Measurements from ENCODE around the gene ISLR. TPM values are rescaled to one million over a fixed set of nuclear protein-coding genes. Genes with fewer than 3 reads are reported as not detected.

The ISLR gene
- total and polyA plus RNA-seq, 2 experiments from 2014 or later = 125 to 127 TPM

- Histone ChIP-seq H3K79me2 (ENCODE audit: insufficient read depth) (no peaks in the 10 kb centered on the region), H3K4me3 (no peak overlapping the region), H3K27ac (no peak overlapping the region), H3K27me3 (replicated peaks; ENCODE audit: insufficient read depth) (no peaks in the 10 kb centered on the region), H3F3A (ENCODE audit: insufficient read depth) (peaks cover 7% of the 10 kb centered on the region; the same call in 1 of the 2 replicates), H3K9ac (no peak overlapping the region), H3K36me3 (ENCODE audit: low read depth) (no peaks in the 10 kb centered on the region), H2AFZ (no peak overlapping the region), H3K9me3 (ENCODE audit: low read depth) (no peaks in the 10 kb centered on the region), H3K9me2 (ENCODE audit: insufficient read depth) (no peaks in the 10 kb centered on the region), H4K20me1 (ENCODE audit: insufficient read depth) (no peaks in the 10 kb centered on the region), H3K4me2 (ENCODE audit: unreplicated experiment) (peak overlapping the region; percentile 9), H3K4me1 (ENCODE audit: insufficient read depth) (peaks cover 26% of the 10 kb centered on the region)
- TF ChIP-seq EZH2phosphoT487 (IDR thresholded peaks at IDR 0.05; ENCODE audit: insufficient read depth, low read depth) (no peak), EZH2 (IDR thresholded peaks at IDR 0.05; ENCODE audit: insufficient read depth, poor library complexity, severe bottlenecking) (no peak)
- WGBS, 2 experiments (ENCODE audit: low coverage in 1 of 2, low lambda C conversion rate in 2 of 2, missing lambda C conversion rate in 2 of 2) = 70 to 75% methylated on average over 8 of the region's 8 CpGs
- in situ Hi-C loops (cut with MboI) = no loop called here
- peak; percentile 36 for DNase-seq
These were observed 27.4 kb downstream of the ISLR start for GRCh38 chr15:74200871-74201419.

- in situ Hi-C loops (cut with MboI) = no loop called here
- Histone ChIP-seq H3K27ac (no peak overlapping the region), H3K9me2 (ENCODE audit: insufficient read depth) (no peaks in the 10 kb centered on the region), H3K36me3 (ENCODE audit: low read depth) (no peaks in the 10 kb centered on the region), H3K79me2 (ENCODE audit: insufficient read depth) (no peaks in the 10 kb centered on the region), H3K4me3 (no peak overlapping the region), H3K4me1 (ENCODE audit: insufficient read depth) (peaks cover 18% of the 10 kb centered on the region), H2AFZ (no peak overlapping the region), H3K9me3 (ENCODE audit: low read depth) (no peaks in the 10 kb centered on the region), H4K20me1 (ENCODE audit: insufficient read depth) (no peaks in the 10 kb centered on the region), H3K9ac (no peak overlapping the region), H3F3A (ENCODE audit: insufficient read depth) (peaks cover 2% of the 10 kb centered on the region; the same call in 1 of the 2 replicates), H3K4me2 (ENCODE audit: unreplicated experiment) (no peak overlapping the region), H3K27me3 (replicated peaks; ENCODE audit: insufficient read depth) (no peaks in the 10 kb centered on the region)
- TF ChIP-seq EZH2 (IDR thresholded peaks at IDR 0.05; ENCODE audit: insufficient read depth, poor library complexity, severe bottlenecking) (no peak), EZH2phosphoT487 (IDR thresholded peaks at IDR 0.05; ENCODE audit: insufficient read depth, low read depth) (no peak)
- WGBS, 2 experiments (ENCODE audit: low coverage in 1 of 2, low lambda C conversion rate in 2 of 2, missing lambda C conversion rate in 2 of 2) = 71 to 79% methylated on average over 7 of the region's 7 CpGs
- no peak for DNase-seq
These were observed 28.4 kb downstream of the ISLR start for GRCh38 chr15:74201710-74202420.

- H3K9me3 ChIP-seq (ENCODE audit: low read depth) = no peaks in the 10 kb centered on the region
- no peak within 1 kb of the TSS for H3K9ac ChIP-seq
- no peak within 1 kb of the TSS for H3K27ac ChIP-seq
- peaks cover 14% of the 10 kb centered on the region for H3K4me1 ChIP-seq (ENCODE audit: insufficient read depth)
- no peaks in the 10 kb centered on the region for H3F3A ChIP-seq (ENCODE audit: insufficient read depth)
- no peaks in the 10 kb centered on the region for H3K27me3 ChIP-seq (replicated peaks; ENCODE audit: insufficient read depth)
- no peaks in the 10 kb centered on the region for H3K79me2 ChIP-seq (ENCODE audit: insufficient read depth)
- in situ Hi-C loops (cut with MboI) = no loop called here
- no peaks in the 10 kb centered on the region for H3K36me3 ChIP-seq (ENCODE audit: low read depth)
- 86 to 89% methylated on average over 23 to 26 of the region's 26 CpGs for WGBS, 2 experiments (ENCODE audit: low coverage in 1 of 2, low lambda C conversion rate in 2 of 2, missing lambda C conversion rate in 2 of 2)
- no peaks in the 10 kb centered on the region for H3K9me2 ChIP-seq (ENCODE audit: insufficient read depth)
- no peak within 1 kb of the TSS for H2AFZ ChIP-seq
- DNase-seq = no peak
- TF ChIP-seq EZH2phosphoT487 (IDR thresholded peaks at IDR 0.05; ENCODE audit: insufficient read depth, low read depth) (no peak), EZH2 (IDR thresholded peaks at IDR 0.05; ENCODE audit: insufficient read depth, poor library complexity, severe bottlenecking) (no peak)
- no peaks in the 10 kb centered on the region for H4K20me1 ChIP-seq (ENCODE audit: insufficient read depth)
- H3K4me3 ChIP-seq = no peak within 1 kb of the TSS
- H3K4me2 ChIP-seq (ENCODE audit: unreplicated experiment) = no peak within 1 kb of the TSS
These were observed 29.2 kb downstream of the ISLR start, which contains the start of gene STRA6 for GRCh38 chr15:74202452-74203401. STRA6 (minus strand) TSS chr15:74202787; CDS start chr15:74202267, 520 bp downstream.

GRCh38 chr15:74203914-74204431, 30.5 kb downstream of the ISLR start:
- no peaks in the 10 kb centered on the region for H3K27me3 ChIP-seq (replicated peaks; ENCODE audit: insufficient read depth)
- H3K4me2 ChIP-seq (ENCODE audit: unreplicated experiment) = no peak overlapping the region
- H3K9me3 ChIP-seq (ENCODE audit: low read depth) = no peaks in the 10 kb centered on the region
- H3F3A ChIP-seq (ENCODE audit: insufficient read depth) = no peaks in the 10 kb centered on the region
- H3K36me3 ChIP-seq (ENCODE audit: low read depth) = no peaks in the 10 kb centered on the region
- no peak overlapping the region for H3K27ac ChIP-seq
- H4K20me1 ChIP-seq (ENCODE audit: insufficient read depth) = no peaks in the 10 kb centered on the region
- H2AFZ ChIP-seq = no peak overlapping the region
- H3K4me1 ChIP-seq (ENCODE audit: insufficient read depth) = peaks cover 14% of the 10 kb centered on the region
- no peak overlapping the region for H3K4me3 ChIP-seq
- 61 to 65% methylated on average over 10 of the region's 10 CpGs for WGBS, 2 experiments (ENCODE audit: low coverage in 1 of 2, low lambda C conversion rate in 2 of 2, missing lambda C conversion rate in 2 of 2)
- H3K9me2 ChIP-seq (ENCODE audit: insufficient read depth) = no peaks in the 10 kb centered on the region
- H3K79me2 ChIP-seq (ENCODE audit: insufficient read depth) = no peaks in the 10 kb centered on the region
- DNase-seq = peak; percentile 59
- in situ Hi-C loops (cut with MboI) = no loop called here
- no peak overlapping the region for H3K9ac ChIP-seq
- no peak for TF ChIP-seq EZH2 (IDR thresholded peaks at IDR 0.05; ENCODE audit: insufficient read depth, poor library complexity, severe bottlenecking)
- no peak for TF ChIP-seq EZH2phosphoT487 (IDR thresholded peaks at IDR 0.05; ENCODE audit: insufficient read depth, low read depth)
